Right ventricle myocardium inferior (tissue), 1 donor: ENCODE data around the gene PIP5KL1. TPM values are rescaled to one million over a fixed set of nuclear protein-coding genes. Genes with fewer than 3 reads are reported as not detected.
A peak's percentile ranks its signal among the peaks of the same experiment; 100 is the strongest.

Experiments
- ATAC-seq: fragments of 200-7000 bp; cut with Tn5 transposase; one replicate; pipeline ENCODE4 v1.9.1; 2020; ENCODE audit warnings: mild to moderate bottlenecking, moderate library complexity
- DNase-seq: peaks from one replicate; pipeline ENCODE4 v3.0.0; 2021; ENCODE audit errors: missing footprints
- intact Hi-C: fragments of 100-400 bp; cut with DNase I; formaldehyde crosslinking; loops from one replicate; pipeline ENCODE4 v1.11.0; 2022
- total RNA-seq: library from RNA; stranded (reverse); fragmentation: NEBNext Ultra II Directional; extraction: Animal tissue kit (Norgen Biotek cat#: 25700); gene quantifications from one replicate; pipeline ENCODE4 v1.2.1, GENCODE V29; 2021
- donor health status: DM: no; HTN: yes; CAD: no; lungs with severe emphysema.

Gene PIP5KL1
- total RNA-seq, 1 donor from 2014 or later: not detected

- ATAC-seq: no peak
- intact Hi-C loops: no loop called here
- DNase-seq: no peak
Observed at GRCh38 chr9:127907867-127908659, 22.5 kb downstream of the PIP5KL1 start.

- intact Hi-C loops: no loop called here
- ATAC-seq (no peak), DNase-seq (no peak)
Observed at GRCh38 chr9:127905788-127906191, 24.8 kb downstream of the PIP5KL1 start.

- ATAC-seq: no peak
- peak; percentile 45 for DNase-seq
- intact Hi-C loops: no loop called here
Observed at GRCh38 chr9:127905004-127905728, 25.4 kb downstream of the PIP5KL1 start.

- intact Hi-C loops: no loop called here
- peak; percentile 37 for ATAC-seq
- peak; percentile 70 for DNase-seq
Observed at GRCh38 chr9:127904561-127905003, 26.0 kb downstream of the PIP5KL1 start.

- intact Hi-C loops: no loop called here
- DNase-seq: peak; percentile 86
- peak; percentile 12 for ATAC-seq
Observed at GRCh38 chr9:127903557-127904475, 26.8 kb downstream of the PIP5KL1 start.

GRCh38 chr9:127899128-127899943, 31.2 kb downstream of the PIP5KL1 start, which contains the start of gene ST6GALNAC6:
Gene ST6GALNAC6, minus strand, starts transcription at chr9:127899603. Its CDS starts 1,622 bp downstream, at chr9:127897981.
- intact Hi-C loops: no loop called here
- peak; percentile 84 for ATAC-seq

GRCh38 chr9:127898433-127899127, 32.0 kb downstream of the PIP5KL1 start:
- intact Hi-C loops: no loop called here
- ATAC-seq (peak; percentile 52), DNase-seq (no peak)

More at GRCh38 chr9:127899128-127899943, 31.2 kb downstream of the PIP5KL1 start, which contains the start of gene ST6GALNAC6:
- DNase-seq: peak; percentile 89

- intact Hi-C loops: no loop called here
- DNase-seq (peak; percentile 84), ATAC-seq (peak; percentile 84)
Observed at GRCh38 chr9:127897193-127897692, 33.3 kb downstream of the PIP5KL1 start.

- DNase-seq: no peak
- no peak for ATAC-seq
- intact Hi-C loops: no loop called here
Observed at GRCh38 chr9:127896395-127897192, 34.0 kb downstream of the PIP5KL1 start.

- intact Hi-C loops: no loop called here
- DNase-seq (no peak), ATAC-seq (no peak)
Observed at GRCh38 chr9:127895811-127896210, 34.8 kb downstream of the PIP5KL1 start.

GRCh38 chr9:127893392-127893791, 37.2 kb downstream of the PIP5KL1 start:
- no peak for DNase-seq
- ATAC-seq: no peak
- intact Hi-C loops: no loop called here

GRCh38 chr9:127892831-127893230, 37.7 kb downstream of the PIP5KL1 start:
- intact Hi-C loops: no loop called here
- DNase-seq (no peak), ATAC-seq (no peak)

GRCh38 chr9:127890053-127890452, 40.5 kb downstream of the PIP5KL1 start:
- intact Hi-C loops: no loop called here
- no peak for ATAC-seq
- no peak for DNase-seq

- no peak for DNase-seq
- intact Hi-C loops: loop anchor here (5.0 kb wide), 1 partner anchor 410 kb away; no protein-coding TSS in a partner anchor
- no peak for ATAC-seq
Observed at GRCh38 chr9:127887792-127888191, 42.8 kb downstream of the PIP5KL1 start.

- intact Hi-C loops: loop anchor here (5.0 kb wide), 1 partner anchor 409 kb away; no protein-coding TSS in a partner anchor
- no peak for ATAC-seq
- DNase-seq: no peak
Observed at GRCh38 chr9:127886401-127886972, 44.1 kb downstream of the PIP5KL1 start.
